ENCODE measurements around the gene UQCC2.

UQCC2 gene

GRCh38 chr6:33751771-33752645, 40.5 kb upstream of the UQCC2 start:
- H3K4me1 ChIP-seq (ENCODE audit: control insufficient read depth, insufficient read depth, low read length) = peaks cover 37% of the 10 kb centered on the region
- H3K27ac ChIP-seq (ENCODE audit: low read depth, low read length) = no peak overlapping the region
- no peak overlapping the region for H3K9ac ChIP-seq (ENCODE audit: low read length)
- no peaks in the 10 kb centered on the region for H3K9me3 ChIP-seq (ENCODE audit: control insufficient read depth, insufficient read depth, low read depth, low read length)
- H3K27me3 ChIP-seq (ENCODE audit: control insufficient read depth, insufficient read depth, low read length) = no peaks in the 10 kb centered on the region
- no peak overlapping the region for H3K4me3 ChIP-seq (ENCODE audit: low read depth, low read length)
- H3K36me3 ChIP-seq (ENCODE audit: control insufficient read depth, insufficient read depth, low read length) = no peaks in the 10 kb centered on the region

GRCh38 chr6:33750244-33750991, 38.9 kb upstream of the UQCC2 start:
- no peak overlapping the region for H3K4me3 ChIP-seq (ENCODE audit: low read depth, low read length)
- H3K27me3 ChIP-seq (ENCODE audit: control insufficient read depth, insufficient read depth, low read length) = no peaks in the 10 kb centered on the region
- peaks cover 48% of the 10 kb centered on the region for H3K4me1 ChIP-seq (ENCODE audit: control insufficient read depth, insufficient read depth, low read length)
- no peak overlapping the region for H3K27ac ChIP-seq (ENCODE audit: low read depth, low read length)
- no peak overlapping the region for H3K9ac ChIP-seq (ENCODE audit: low read length)
- no peaks in the 10 kb centered on the region for H3K9me3 ChIP-seq (ENCODE audit: control insufficient read depth, insufficient read depth, low read depth, low read length)
- H3K36me3 ChIP-seq (ENCODE audit: control insufficient read depth, insufficient read depth, low read length) = no peaks in the 10 kb centered on the region

GRCh38 chr6:33749401-33749800, 37.9 kb upstream of the UQCC2 start:
- H3K9ac ChIP-seq (ENCODE audit: low read length) = no peak overlapping the region
- no peaks in the 10 kb centered on the region for H3K27me3 ChIP-seq (ENCODE audit: control insufficient read depth, insufficient read depth, low read length)
- no peak overlapping the region for H3K4me3 ChIP-seq (ENCODE audit: low read depth, low read length)
- H3K9me3 ChIP-seq (ENCODE audit: control insufficient read depth, insufficient read depth, low read depth, low read length) = no peaks in the 10 kb centered on the region
- H3K36me3 ChIP-seq (ENCODE audit: control insufficient read depth, insufficient read depth, low read length) = no peaks in the 10 kb centered on the region
- peaks cover 53% of the 10 kb centered on the region for H3K4me1 ChIP-seq (ENCODE audit: control insufficient read depth, insufficient read depth, low read length)
- H3K27ac ChIP-seq (ENCODE audit: low read depth, low read length) = no peak overlapping the region

- Histone ChIP-seq H3K4me3 (ENCODE audit: low read depth, low read length) (no peak overlapping the region), H3K9ac (ENCODE audit: low read length) (no peak overlapping the region), H3K9me3 (ENCODE audit: control insufficient read depth, insufficient read depth, low read depth, low read length) (no peaks in the 10 kb centered on the region), H3K27me3 (ENCODE audit: control insufficient read depth, insufficient read depth, low read length) (no peaks in the 10 kb centered on the region), H3K4me1 (ENCODE audit: control insufficient read depth, insufficient read depth, low read length) (peaks cover 57% of the 10 kb centered on the region), H3K36me3 (ENCODE audit: control insufficient read depth, insufficient read depth, low read length) (no peaks in the 10 kb centered on the region), H3K27ac (ENCODE audit: low read depth, low read length) (no peak overlapping the region)
Measured at GRCh38 chr6:33748841-33749240, 37.3 kb upstream of the UQCC2 start.

GRCh38 chr6:33747823-33748222, 36.3 kb upstream of the UQCC2 start:
- Histone ChIP-seq H3K36me3 (ENCODE audit: control insufficient read depth, insufficient read depth, low read length) (no peaks in the 10 kb centered on the region), H3K9ac (ENCODE audit: low read length) (no peak overlapping the region), H3K4me1 (ENCODE audit: control insufficient read depth, insufficient read depth, low read length) (peaks cover 60% of the 10 kb centered on the region), H3K27me3 (ENCODE audit: control insufficient read depth, insufficient read depth, low read length) (no peaks in the 10 kb centered on the region), H3K4me3 (ENCODE audit: low read depth, low read length) (no peak overlapping the region), H3K9me3 (ENCODE audit: control insufficient read depth, insufficient read depth, low read depth, low read length) (no peaks in the 10 kb centered on the region), H3K27ac (ENCODE audit: low read depth, low read length) (no peak overlapping the region)

- Histone ChIP-seq H3K36me3 (ENCODE audit: control insufficient read depth, insufficient read depth, low read length) (no peaks in the 10 kb centered on the region), H3K27ac (ENCODE audit: low read depth, low read length) (no peak within 1 kb of the TSS; the same call in 1 of the 2 replicates), H3K4me1 (ENCODE audit: control insufficient read depth, insufficient read depth, low read length) (peaks cover 57% of the 10 kb centered on the region), H3K4me3 (ENCODE audit: low read depth, low read length) (peak within 1 kb of the TSS; percentile 42; the same call in 1 of the 2 replicates), H3K9me3 (ENCODE audit: control insufficient read depth, insufficient read depth, low read depth, low read length) (no peaks in the 10 kb centered on the region), H3K27me3 (ENCODE audit: control insufficient read depth, insufficient read depth, low read length) (no peaks in the 10 kb centered on the region), H3K9ac (ENCODE audit: low read length) (peak within 1 kb of the TSS; percentile 14)
Measured at GRCh38 chr6:33746651-33747100, 35.2 kb upstream of the UQCC2 start, which contains the start of gene IP6K3. IP6K3 (minus strand) TSS chr6:33746905; CDS start chr6:33735476, 11,429 bp downstream.

GRCh38 chr6:33746036-33746600, 34.6 kb upstream of the UQCC2 start:
- Histone ChIP-seq H3K36me3 (ENCODE audit: control insufficient read depth, insufficient read depth, low read length) (no peaks in the 10 kb centered on the region), H3K27ac (ENCODE audit: low read depth, low read length) (no peak overlapping the region), H3K27me3 (ENCODE audit: control insufficient read depth, insufficient read depth, low read length) (no peaks in the 10 kb centered on the region), H3K4me3 (ENCODE audit: low read depth, low read length) (peak overlapping the region; percentile 42; the same call in 1 of the 2 replicates), H3K4me1 (ENCODE audit: control insufficient read depth, insufficient read depth, low read length) (peaks cover 53% of the 10 kb centered on the region), H3K9ac (ENCODE audit: low read length) (peak overlapping the region; percentile 14), H3K9me3 (ENCODE audit: control insufficient read depth, insufficient read depth, low read depth, low read length) (no peaks in the 10 kb centered on the region)

- H3K4me1 ChIP-seq (ENCODE audit: control insufficient read depth, insufficient read depth, low read length) = peaks cover 47% of the 10 kb centered on the region
- H3K27me3 ChIP-seq (ENCODE audit: control insufficient read depth, insufficient read depth, low read length) = no peaks in the 10 kb centered on the region
- H3K9ac ChIP-seq (ENCODE audit: low read length) = no peak overlapping the region
- no peaks in the 10 kb centered on the region for H3K9me3 ChIP-seq (ENCODE audit: control insufficient read depth, insufficient read depth, low read depth, low read length)
- no peak overlapping the region for H3K4me3 ChIP-seq (ENCODE audit: low read depth, low read length)
- no peaks in the 10 kb centered on the region for H3K36me3 ChIP-seq (ENCODE audit: control insufficient read depth, insufficient read depth, low read length)
- no peak overlapping the region; the same call in 1 of the 2 replicates for H3K27ac ChIP-seq (ENCODE audit: low read depth, low read length)
Measured at GRCh38 chr6:33745548-33745947, 34.0 kb upstream of the UQCC2 start.

GRCh38 chr6:33744895-33745546, 33.5 kb upstream of the UQCC2 start:
- H3K9me3 ChIP-seq (ENCODE audit: control insufficient read depth, insufficient read depth, low read depth, low read length) = no peaks in the 10 kb centered on the region
- no peak overlapping the region; the same call in 1 of the 2 replicates for H3K27ac ChIP-seq (ENCODE audit: low read depth, low read length)
- no peak overlapping the region for H3K9ac ChIP-seq (ENCODE audit: low read length)
- peaks cover 47% of the 10 kb centered on the region for H3K4me1 ChIP-seq (ENCODE audit: control insufficient read depth, insufficient read depth, low read length)
- H3K36me3 ChIP-seq (ENCODE audit: control insufficient read depth, insufficient read depth, low read length) = no peaks in the 10 kb centered on the region
- H3K4me3 ChIP-seq (ENCODE audit: low read depth, low read length) = no peak overlapping the region
- no peaks in the 10 kb centered on the region for H3K27me3 ChIP-seq (ENCODE audit: control insufficient read depth, insufficient read depth, low read length)

GRCh38 chr6:33744001-33744848, 32.7 kb upstream of the UQCC2 start:
- Histone ChIP-seq H3K9ac (ENCODE audit: low read length) (no peak overlapping the region), H3K36me3 (ENCODE audit: control insufficient read depth, insufficient read depth, low read length) (no peaks in the 10 kb centered on the region), H3K4me1 (ENCODE audit: control insufficient read depth, insufficient read depth, low read length) (peaks cover 47% of the 10 kb centered on the region), H3K9me3 (ENCODE audit: control insufficient read depth, insufficient read depth, low read depth, low read length) (no peaks in the 10 kb centered on the region), H3K27ac (ENCODE audit: low read depth, low read length) (no peak overlapping the region), H3K27me3 (ENCODE audit: control insufficient read depth, insufficient read depth, low read length) (no peaks in the 10 kb centered on the region), H3K4me3 (ENCODE audit: low read depth, low read length) (no peak overlapping the region)
